Hematopoietic multipotent progenitor cell treated with erythropoietin and hydrocortisone succinate and interleukin-3 and kit ligand, for 6 days (in vitro differentiated cells): ENCODE data around the gene CCDC59.
"Not testable (repeated sequence)": the region's sequence is repeated elsewhere in the genome, so short reads cannot be mapped to it uniquely, and the experiment has no call there.

Source experiments
- DNase-seq: peaks from one replicate; pipeline ENCODE4 v3.0.0-alpha.2; 2015

Gene CCDC59, protein sequence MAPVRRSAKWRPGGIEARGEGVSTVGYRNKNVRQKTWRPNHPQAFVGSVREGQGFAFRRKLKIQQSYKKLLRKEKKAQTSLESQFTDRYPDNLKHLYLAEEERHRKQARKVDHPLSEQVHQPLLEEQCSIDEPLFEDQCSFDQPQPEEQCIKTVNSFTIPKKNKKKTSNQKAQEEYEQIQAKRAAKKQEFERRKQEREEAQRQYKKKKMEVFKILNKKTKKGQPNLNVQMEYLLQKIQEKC

GRCh38 chr12:82358200-82359114 is at the start of gene CCDC59, which contains the start of gene METTL25:
TSS of gene CCDC59 (minus strand) at chr12:82358387. CDS start at chr12:82358376, 11 bp downstream.
TSS of gene METTL25 (plus strand) at chr12:82358529. CDS start at chr12:82358566, 37 bp downstream.
- DNase-seq, result peak; percentile 99

DNA sequence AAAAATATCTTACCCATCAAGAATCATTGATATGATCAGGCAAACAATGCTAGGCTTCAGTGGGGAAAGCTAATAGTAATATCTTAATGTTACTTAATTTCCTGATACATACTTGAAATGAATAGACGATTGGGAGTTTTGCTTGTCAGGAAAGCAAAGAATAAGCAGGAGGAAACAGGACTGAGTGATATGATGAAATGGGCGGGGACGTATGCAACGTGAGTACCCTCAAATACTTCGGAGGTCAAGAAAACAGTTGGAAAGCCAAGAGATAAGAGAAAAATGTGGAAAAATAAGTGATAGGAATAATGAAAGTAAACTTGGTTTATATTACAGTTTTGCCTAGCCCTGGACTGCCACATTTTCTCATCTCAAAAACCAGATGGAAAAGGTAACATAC is 49.3 kb upstream of the CCDC59 start:
- no peak for DNase-seq

GRCh38 chr12:82406651-82407050 is 48.5 kb upstream of the CCDC59 start:
- no peak for DNase-seq

DNA sequence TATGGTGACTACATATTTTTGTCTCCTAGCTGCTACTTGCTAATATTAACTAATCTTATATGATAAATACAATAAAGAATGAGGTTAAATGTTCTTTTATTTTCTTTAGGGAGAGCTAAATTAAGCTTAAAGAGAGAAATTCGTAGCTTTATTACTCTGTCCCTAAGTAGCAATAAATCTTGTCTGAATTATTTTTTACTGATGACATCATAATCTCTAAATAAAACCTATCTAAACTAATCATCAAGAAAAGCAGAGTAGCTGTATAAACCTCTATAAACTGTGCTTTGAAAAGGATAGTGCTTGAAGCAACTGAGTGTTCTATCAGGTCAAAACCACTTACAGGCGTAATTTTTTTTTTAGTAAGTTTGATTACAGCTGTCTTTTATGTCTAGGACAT is 42.6 kb upstream of the CCDC59 start:
- no peak for DNase-seq

DNA sequence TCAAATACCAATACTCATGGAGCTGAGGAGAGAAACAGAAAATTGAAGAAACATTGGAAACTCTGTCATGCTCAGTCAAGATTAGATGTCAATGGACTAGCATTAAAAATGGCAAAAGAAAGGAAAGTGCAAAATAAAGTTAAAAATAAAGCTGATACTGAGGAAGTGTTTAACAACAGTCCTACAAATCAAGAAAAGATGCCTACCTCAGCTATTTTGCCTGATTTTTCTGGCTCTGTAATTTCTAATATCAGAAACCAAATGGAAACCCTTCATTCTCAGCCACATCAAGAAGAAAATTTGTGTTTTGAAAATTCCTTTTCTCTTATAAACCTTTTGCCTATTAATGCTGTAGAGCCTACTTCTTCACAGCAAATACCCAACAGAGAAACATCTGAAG is 40.7 kb upstream of the CCDC59 start:
- DNase-seq, result no peak

GRCh38 chr12:82383930-82384552 is 25.9 kb upstream of the CCDC59 start:
- DNase-seq, result peak; percentile 49

DNA sequence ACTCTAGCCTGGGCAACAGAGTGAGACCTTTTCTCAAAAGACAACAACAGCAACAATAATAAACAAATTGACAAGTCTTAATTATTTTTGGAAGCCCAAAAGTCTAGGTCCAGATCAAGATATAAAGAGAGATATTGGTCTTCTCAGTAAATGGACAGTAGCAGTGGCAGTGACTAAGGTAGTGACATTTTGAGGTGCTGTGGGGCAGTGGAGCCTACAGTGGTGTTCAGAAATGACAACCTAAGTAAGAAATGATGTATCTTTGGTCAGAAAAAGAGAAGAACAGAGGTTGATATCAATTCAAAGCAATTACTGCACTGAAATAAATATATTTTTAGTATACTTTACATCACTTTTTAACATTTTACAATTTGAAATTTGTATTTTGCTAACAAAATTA is 20.8 kb upstream of the CCDC59 start:
- DNase-seq, result no peak

DNA sequence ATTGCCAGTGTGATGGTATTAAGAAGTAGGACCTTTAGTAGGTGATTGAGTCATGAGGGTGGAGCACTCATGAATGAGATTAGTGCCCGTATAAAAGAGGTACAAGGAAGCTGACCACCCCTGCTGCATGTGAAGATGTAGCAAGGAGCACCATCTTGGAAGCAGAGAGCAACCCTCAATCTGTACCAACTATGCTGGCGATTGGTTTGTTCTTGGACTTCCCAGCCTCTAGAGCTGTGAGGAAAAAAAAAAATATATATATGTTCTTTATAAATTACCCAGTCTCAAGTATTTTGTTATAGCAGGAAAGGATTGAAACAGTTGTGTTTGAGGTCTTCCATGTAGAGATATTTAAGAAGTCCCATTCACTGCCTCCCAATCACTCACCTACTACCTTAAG is 17.0 kb upstream of the CCDC59 start:
- DNase-seq, result no peak

- no peak for DNase-seq
Observed at GRCh38 chr12:82366197-82366596, 8.0 kb upstream of the CCDC59 start.

GRCh38 chr12:82363990-82364389 is 5.8 kb upstream of the CCDC59 start:
- no peak for DNase-seq

- DNase-seq, result no peak
Observed at GRCh38 chr12:82361461-82361915, 3.3 kb upstream of the CCDC59 start.

DNA sequence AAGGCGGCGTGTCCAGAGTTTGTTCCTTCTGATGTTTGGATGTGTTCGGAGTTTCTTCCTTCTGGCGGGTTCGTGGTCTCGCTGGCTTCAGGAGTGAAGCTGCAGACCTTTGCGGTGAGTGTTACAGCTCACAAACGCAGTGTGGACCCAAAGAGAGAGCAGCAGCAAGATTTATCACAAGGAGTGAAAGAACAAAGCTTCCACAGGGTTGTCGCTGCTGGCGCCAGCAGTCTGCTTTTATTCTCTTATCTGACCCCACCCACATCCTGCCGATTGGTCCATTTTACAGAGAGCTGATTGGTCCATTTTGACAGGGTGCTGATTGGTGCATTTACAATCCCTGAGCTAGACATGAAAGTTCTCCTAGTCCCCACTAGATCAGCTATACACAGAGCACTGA is 2.6 kb upstream of the CCDC59 start:
- DNase-seq, result not testable (repeated sequence)

GRCh38 chr12:82359115-82359478 is 910 bp upstream of the CCDC59 start:
- peak; percentile 36 for DNase-seq

- peak; percentile 18 for DNase-seq
Observed at GRCh38 chr12:82357845-82358199, 365 bp downstream of the CCDC59 start.

GRCh38 chr12:82357340-82357739 is 847 bp downstream of the CCDC59 start:
- no peak for DNase-seq

GRCh38 chr12:82351390-82351789 is 6.8 kb downstream of the CCDC59 start:
- no peak for DNase-seq

GRCh38 chr12:82350161-82350560 is 8.0 kb downstream of the CCDC59 start:
- DNase-seq, result no peak

- no peak for DNase-seq
Observed at GRCh38 chr12:82329508-82329907, 28.7 kb downstream of the CCDC59 start.

DNA sequence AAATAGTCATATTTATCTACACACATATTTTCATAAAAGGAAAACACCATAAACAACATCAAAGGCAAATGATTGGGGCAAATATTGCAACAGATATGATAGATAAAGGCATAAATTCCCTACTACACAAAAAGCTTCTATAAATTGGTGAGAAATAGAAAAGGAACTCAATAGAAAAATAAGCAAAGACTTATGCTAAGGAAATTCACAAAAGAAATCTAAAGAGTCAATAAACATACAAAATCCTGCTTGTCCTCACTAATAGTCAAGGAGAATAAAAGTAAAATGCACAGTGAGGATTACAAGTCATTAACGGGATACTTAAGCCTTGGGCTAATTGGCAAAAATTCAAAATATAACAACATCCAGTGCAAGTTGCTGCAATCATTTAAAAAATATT is 30.3 kb downstream of the CCDC59 start:
- DNase-seq, result no peak

GRCh38 chr12:82326905-82327503 is 31.2 kb downstream of the CCDC59 start:
- DNase-seq, result peak; percentile 63

DNA sequence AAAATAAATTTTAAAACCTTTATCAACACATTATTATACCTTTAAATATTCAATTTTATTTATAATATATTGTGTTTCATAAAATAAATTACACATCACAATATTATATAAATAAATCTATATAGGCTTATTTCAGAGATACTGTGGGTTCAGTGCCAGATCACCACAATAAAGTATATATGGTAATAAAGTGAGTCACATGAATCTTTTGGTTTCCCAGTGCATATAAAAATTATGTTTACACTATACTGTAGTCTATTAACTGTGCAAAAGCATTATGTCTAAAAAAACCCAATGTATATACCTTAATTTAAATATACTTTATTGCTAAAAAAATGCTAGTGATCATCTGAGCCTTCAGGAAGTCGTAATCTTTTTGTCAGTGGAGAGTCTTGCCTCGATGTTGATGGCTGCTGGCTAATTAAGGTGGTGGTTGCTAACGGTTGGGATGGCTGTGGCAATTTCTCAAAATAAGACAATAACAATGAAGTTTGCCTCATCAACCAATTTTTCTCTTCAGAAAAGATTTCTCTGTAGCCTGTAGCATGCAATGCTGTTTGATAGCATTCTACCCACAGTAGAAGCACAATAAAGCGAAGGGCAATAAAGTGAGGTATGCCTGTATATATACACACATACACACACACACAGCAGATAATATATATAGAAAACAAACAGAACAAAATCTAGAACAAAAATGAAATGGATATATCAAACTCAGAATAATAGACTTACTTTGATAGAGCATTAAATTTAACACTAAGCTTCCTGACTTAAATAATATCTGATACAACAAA is 32.4 kb downstream of the CCDC59 start:
- no peak for DNase-seq

- no peak for DNase-seq
Observed at GRCh38 chr12:82319276-82319675, 38.9 kb downstream of the CCDC59 start.
